ENCODE data around the gene NLGN1. TPM values are rescaled to one million over a fixed set of nuclear protein-coding genes. Genes with fewer than 3 reads are reported as not detected.
"Not testable (repeated sequence)": the region's sequence is repeated elsewhere in the genome, so short reads cannot be mapped to it uniquely, and the experiment has no call there.

Gene NLGN1
- total and polyA plus RNA-seq, 12 donors, result 0.13 to 3.7 (median 0.84) TPM

GRCh38 chr3:174219738-174220137 lies 822.2 kb downstream of the NLGN1 start:
- H3K27ac ChIP-seq, result no peak overlapping the region
- no peaks in the 10 kb centered on the region for H3K4me1 ChIP-seq (replicated peaks in 1 of 2)
- 55 to 66% (median 64%) methylated on average over 3 of the region's 3 CpGs for WGBS, 4 donors
- no peaks in the 10 kb centered on the region for H3K36me3 ChIP-seq (replicated peaks in 1 of 2)
- no peak for DNase-seq
- intact Hi-C loops (cut with DNase I), result no loop called here
- H3K27me3 ChIP-seq, result no peaks in the 10 kb centered on the region
- H3K4me3 ChIP-seq, result no peak overlapping the region
- TF ChIP-seq CTCF (IDR thresholded peaks at IDR 0.05), result no peak
- TF ChIP-seq POLR2A (IDR thresholded peaks at IDR 0.05), result no peak
- no peaks in the 10 kb centered on the region for H3K9me3 ChIP-seq (replicated peaks in 1 of 3)

- H3K27me3 ChIP-seq, result no peaks in the 10 kb centered on the region
- H3K27ac ChIP-seq, result no peak overlapping the region
- no peaks in the 10 kb centered on the region for H3K4me1 ChIP-seq (replicated peaks in 1 of 2)
- intact Hi-C loops (cut with DNase I), result no loop called here
- no peaks in the 10 kb centered on the region for H3K9me3 ChIP-seq (replicated peaks in 1 of 3)
- no peak for DNase-seq
- WGBS, 4 donors, result 58 to 62% (median 60%) methylated on average over 4 of the region's 4 CpGs
- TF ChIP-seq POLR2A (IDR thresholded peaks at IDR 0.05) (no peak), CTCF (IDR thresholded peaks at IDR 0.05) (no peak)
- no peak overlapping the region for H3K4me3 ChIP-seq
- no peaks in the 10 kb centered on the region for H3K36me3 ChIP-seq (replicated peaks in 1 of 2)
These were observed 823.4 kb downstream of the NLGN1 start for GRCh38 chr3:174220775-174221554.

- no peak for TF ChIP-seq POLR2A (IDR thresholded peaks at IDR 0.05)
- no peak for TF ChIP-seq CTCF (IDR thresholded peaks at IDR 0.05)
- Histone ChIP-seq H3K9me3 (replicated peaks in 1 of 3) (peaks cover 0 to 7% (median 0%) of the 10 kb centered on the region in 3 donors), H3K4me1 (replicated peaks in 1 of 2) (no peaks in the 10 kb centered on the region), H3K36me3 (replicated peaks in 1 of 2) (no peaks in the 10 kb centered on the region), H3K27me3 (no peaks in the 10 kb centered on the region), H3K27ac (no peak overlapping the region), H3K4me3 (no peak overlapping the region)
- DNase-seq, result no peak
- intact Hi-C loops (cut with DNase I), result no loop called here
- 36 to 54% (median 47%) methylated on average over 6 of the region's 6 CpGs for WGBS, 4 donors
These were observed 825.5 kb downstream of the NLGN1 start for GRCh38 chr3:174223042-174223441.

- Histone ChIP-seq H3K36me3 (replicated peaks in 1 of 2) (no peaks in the 10 kb centered on the region), H3K4me3 (no peak overlapping the region), H3K27me3 (no peaks in the 10 kb centered on the region), H3K27ac (no peak overlapping the region), H3K4me1 (replicated peaks in 1 of 2) (no peaks in the 10 kb centered on the region), H3K9me3 (replicated peaks in 1 of 3) (peaks cover 0 to 7% (median 0%) of the 10 kb centered on the region in 3 donors)
- 70 to 83% (median 78%) methylated on average over 1 of the region's 1 CpG for WGBS, 4 donors
- intact Hi-C loops (cut with DNase I), result no loop called here
- TF ChIP-seq POLR2A (IDR thresholded peaks at IDR 0.05), result no peak
- no peak for DNase-seq
These were observed 826.1 kb downstream of the NLGN1 start for GRCh38 chr3:174223626-174224025.

- Histone ChIP-seq H3K9me3 (replicated peaks in 1 of 3) (peaks cover 0 to 7% (median 0%) of the 10 kb centered on the region in 3 donors), H3K4me3 (no peak overlapping the region), H3K4me1 (replicated peaks in 1 of 2) (no peaks in the 10 kb centered on the region), H3K36me3 (replicated peaks in 1 of 2) (no peaks in the 10 kb centered on the region), H3K27me3 (no peaks in the 10 kb centered on the region), H3K27ac (no peak overlapping the region)
- intact Hi-C loops (cut with DNase I), result no loop called here
- DNase-seq, result no peak
- 72 to 82% (median 76%) methylated on average over 2 of the region's 2 CpGs for WGBS, 4 donors
- no peak for TF ChIP-seq POLR2A (IDR thresholded peaks at IDR 0.05)
These were observed 832.4 kb downstream of the NLGN1 start for GRCh38 chr3:174229916-174230315.

GRCh38 chr3:174232028-174232657 lies 834.6 kb downstream of the NLGN1 start:
- H3K4me1 ChIP-seq (replicated peaks in 1 of 2); H3K36me3 ChIP-seq (replicated peaks in 1 of 2): not testable (repeated sequence)
- 81 to 88% (median 83%) methylated on average over 10 of the region's 10 CpGs for WGBS, 4 donors

More at GRCh38 chr3:174232028-174232657, 834.6 kb downstream of the NLGN1 start:
- intact Hi-C loops (cut with DNase I); H3K4me3 ChIP-seq; H3K9me3 ChIP-seq (replicated peaks in 1 of 3); DNase-seq; H3K27ac ChIP-seq; H3K27me3 ChIP-seq: not testable (repeated sequence)
